SK-N-SH (cell line): ENCODE results near the gene SNRK. TPM values are rescaled to one million over a fixed set of nuclear protein-coding genes. Genes with fewer than 3 reads are reported as not detected.

ENCODE experiments used
- CTCF ChIA-PET: fragments of 300-600, 350-600 bp; formaldehyde crosslinking; extraction: SDS; loops from one replicate; lab custom pipeline; 2021; lab: Yijun Ruan, JAX
- POLR2A ChIA-PET: fragments of 350-600 bp; sonication (Branson Sonifier 250); formaldehyde crosslinking; extraction: SDS; loops from one replicate; lab custom pipeline; 2020; ENCODE audit warnings: antibody characterized with exemption, inconsistent platforms; lab: Yijun Ruan, JAX
- DNase-seq: peaks from one replicate; pipeline ENCODE4 v3.0.0; 2012
- H2AFZ ChIP-seq: fragments of 200-600 bp; sonication (generic); 2 replicates; pipeline ENCODE4 v1.8.1; 2016; ENCODE audit warnings: antibody characterized with exemption, mild to moderate bottlenecking, low read depth
- H3F3A ChIP-seq: fragments of 200-600 bp; sonication (generic); replicated peaks from 2 replicates; pipeline ENCODE3; 2016; ENCODE audit warnings: antibody characterized with exemption, mild to moderate bottlenecking; ENCODE audit not compliant: insufficient read depth
- H3K27ac ChIP-seq, 2 experiments: fragments of 200-500 bp in 1 of 2; fragments of 200-600 bp in 1 of 2; sonication (Bioruptor generic) in 1 of 2; sonication (generic), shearing (Covaris generic) in 1 of 2; 2 replicates each; pipeline versions ENCODE4 v1.5.1 to v1.6.1; 2014 to 2016; ENCODE audit warnings: low read depth in 2 of 2, inconsistent platforms in 1 of 2, low read length in 1 of 2, mild to moderate bottlenecking in 1 of 2, mixed read lengths in 1 of 2
- H3K27me3 ChIP-seq: fragments of 200-600 bp; sonication (generic), shearing (Covaris generic); 2 replicates; pipeline ENCODE4 v1.6.1; 2016; ENCODE audit warnings: mixed run types; ENCODE audit not compliant: insufficient read depth
- H3K36me3 ChIP-seq, 2 experiments: fragments of 200-500 bp in 1 of 2; fragments of 200-600 bp in 1 of 2; sonication (Bioruptor generic) in 1 of 2; sonication (generic) in 1 of 2; replicated peaks in 1 of 2; 2 replicates each; pipeline versions ENCODE3 to v1.5.1; 2014 to 2016; ENCODE audit warnings: low read length in 1 of 2, mild to moderate bottlenecking in 1 of 2; ENCODE audit not compliant: insufficient read depth in 2 of 2, control insufficient read depth in 1 of 2
- H3K4me1 ChIP-seq, 2 experiments: fragments of 200-500 bp in 1 of 2; fragments of 200-600 bp in 1 of 2; sonication (Bioruptor generic) in 1 of 2; sonication (generic), shearing (Covaris generic) in 1 of 2; 2 replicates each; pipeline versions ENCODE4 v1.5.1 to v1.6.1; 2014 to 2016; ENCODE audit warnings: low read depth in 1 of 2, low read length in 1 of 2, mixed run types in 1 of 2; ENCODE audit not compliant: insufficient read depth in 2 of 2, control insufficient read depth in 1 of 2
- H3K4me2 ChIP-seq: fragments of 200-600 bp; sonication (generic), shearing (Covaris generic); 2 replicates; pipeline ENCODE4 v1.6.1; 2017; ENCODE audit warnings: mixed run types
- H3K4me3 ChIP-seq, 2 experiments: fragments of 200-500 bp in 1 of 2; fragments of 200-600 bp in 1 of 2; sonication (Bioruptor generic) in 1 of 2; sonication (generic), shearing (Covaris generic) in 1 of 2; 2 replicates each; pipeline versions ENCODE4 v1.5.1 to v1.8.1; 2014 to 2016; ENCODE audit warnings: low read depth in 2 of 2, inconsistent platforms in 1 of 2, low read length in 1 of 2, mild to moderate bottlenecking in 1 of 2, mixed read lengths in 1 of 2, moderate library complexity in 1 of 2
- H3K79me2 ChIP-seq: fragments of 200-600 bp; sonication (generic); 2 replicates; pipeline ENCODE4 v1.8.1; 2017; ENCODE audit warnings: mild to moderate bottlenecking; ENCODE audit not compliant: insufficient read depth
- H3K9ac ChIP-seq: fragments of 200-600 bp; sonication (generic); 2 replicates; pipeline ENCODE4 v1.6.1; 2017; ENCODE audit warnings: mixed run types
- H3K9me2 ChIP-seq: fragments of 200-600 bp; sonication (generic); 2 replicates; pipeline ENCODE4 v1.6.1; 2017; ENCODE audit warnings: mixed run types
- H3K9me3 ChIP-seq: fragments of 200-600 bp; sonication (generic); 2 replicates; pipeline ENCODE4 v1.6.1; 2017; ENCODE audit warnings: mixed run types, mild to moderate bottlenecking, moderate library complexity
- H4K20me1 ChIP-seq: fragments of 200-600 bp; sonication (generic); 2 replicates; pipeline ENCODE4 v1.6.1; 2017; ENCODE audit warnings: mild to moderate bottlenecking, mixed run types; ENCODE audit not compliant: insufficient read depth
- CHD2 ChIP-seq: fragments of 150-350 bp; IDR thresholded peaks from 2 replicates; pipeline ENCODE4 v1.6.1; 2018; ENCODE audit warnings: low read length; ENCODE audit not compliant: partially characterized antibody
- EP300 ChIP-seq, 2 experiments: IDR thresholded peaks; 2 replicates each; pipeline versions ENCODE4 v1.4.0 to v1.6.1; 2012; ENCODE audit warnings: borderline replicate concordance in 1 of 2, low read depth in 1 of 2, low read length in 1 of 2
- FOSL2 ChIP-seq: IDR thresholded peaks from 2 replicates; pipeline ENCODE4 v1.4.0; 2012; ENCODE audit warnings: low read depth, mild to moderate bottlenecking, moderate library complexity, borderline replicate concordance
- FOXJ3 ChIP-seq: sonication (generic); formaldehyde crosslinking; IDR thresholded peaks from 2 replicates; pipeline ENCODE4 v1.5.1; 2020; ENCODE audit warnings: mild to moderate bottlenecking, missing genetic modification reagents
- GATA2 ChIP-seq: sonication (generic); formaldehyde crosslinking; IDR thresholded peaks from 2 replicates; pipeline ENCODE4 v1.5.0; 2020; ENCODE audit warnings: mild to moderate bottlenecking, missing genetic modification reagents
- IRF3 ChIP-seq: fragments of 150-350 bp; IDR thresholded peaks from 2 replicates; pipeline ENCODE4 v1.6.1; 2016; ENCODE audit warnings: mild to moderate bottlenecking, low read depth, low read length
- MAX ChIP-seq: IDR thresholded peaks from 2 replicates; pipeline ENCODE4 v1.4.0; 2012; ENCODE audit warnings: low read depth
- MEF2A ChIP-seq: IDR thresholded peaks from 2 replicates; pipeline ENCODE4 v1.4.0; 2012; ENCODE audit warnings: low read depth, borderline replicate concordance
- PBX3 ChIP-seq: IDR thresholded peaks from 2 replicates; pipeline ENCODE4; 2012
- RAD21 ChIP-seq: IDR thresholded peaks from 2 replicates; pipeline ENCODE4 v1.6.1; 2012; ENCODE audit warnings: mild to moderate bottlenecking, low read length
- USF2 ChIP-seq: fragments of 150-350 bp; IDR thresholded peaks from 2 replicates; pipeline ENCODE4 v1.6.1; 2017; ENCODE audit warnings: antibody characterized with exemption, low read length, low read depth, borderline replicate concordance
- YY1 ChIP-seq: IDR thresholded peaks from 2 replicates; pipeline ENCODE4 v1.4.0; 2012; ENCODE audit warnings: low read depth, mild to moderate bottlenecking
- WGBS: methylation state at CpG from one replicate; pipeline ENCODE4 v1.1.6; 2017; ENCODE audit warnings: low lambda C conversion rate; 5-methylcytosine and 5-hydroxymethylcytosine counted together
- polyA plus RNA-seq, 3 experiments: library from polyadenylated mRNA; depleted of rRNA; stranded (reverse); fragments of >200 nt; gene quantifications; 2 replicates each; pipeline ENCODE4 v1.2.3, GENCODE V29; 2012

Gene SNRK
- polyA plus RNA-seq, 1 of the 3 experiments (the other 2 are of a cell fraction): 3.6 TPM

- H3K4me3 ChIP-seq: peak overlapping the region; percentile 66 to 78
- POLR2A ChIA-PET: interaction anchor here (0.9 to 1.7 kb wide), 3 partner anchors 111 to 196 kb away, joined by 3 to 4 read pairs (median 3); partner anchors contain the start of gene POMGNT2
- CTCF ChIA-PET: interaction anchor here (0.7 to 3.3 kb wide), 7 partner anchors 9 to 325 kb away, joined by 3 to 12 read pairs (median 3); no protein-coding TSS in a partner anchor
- TF ChIP-seq FOSL2: no peak
- TF ChIP-seq EP300 (IDR thresholded peaks at IDR 0.05; ENCODE audit: borderline replicate concordance in 1 of 2, low read depth in 1 of 2, low read length in 1 of 2): no peak
- no peaks in the 10 kb centered on the region for H3F3A ChIP-seq
- peak overlapping the region; percentile 72; the same call in 1 of the 2 replicates for H3K9ac ChIP-seq
- H3K9me2 ChIP-seq: no peaks in the 10 kb centered on the region
- peak overlapping the region; percentile 42 to 80 for H3K27ac ChIP-seq
- H4K20me1 ChIP-seq: peaks cover 38% of the 10 kb centered on the region
- H3K27me3 ChIP-seq: peaks cover 4% of the 10 kb centered on the region; the same call in 1 of the 2 replicates
- peaks cover 51% of the 10 kb centered on the region for H3K79me2 ChIP-seq
- peaks cover 15% of the 10 kb centered on the region in 2 experiments; a peak in 3 of 4 replicates for H3K4me1 ChIP-seq
- 8% methylated on average over 9 of the region's 54 CpGs for WGBS
- DNase-seq: peak; percentile 79
- peak overlapping the region; percentile 64; the same call in 1 of the 2 replicates for H2AFZ ChIP-seq
- H3K36me3 ChIP-seq: peaks cover 0 to 10% of the 10 kb centered on the region in 2 experiments
- no peaks in the 10 kb centered on the region for H3K9me3 ChIP-seq
- H3K4me2 ChIP-seq: peak overlapping the region; percentile 80
Measured at GRCh38 chr3:43286841-43287499, 630 bp downstream of the SNRK start.

- Histone ChIP-seq H3K27me3 (no peaks in the 10 kb centered on the region; the same call in 1 of the 2 replicates), H3K4me1 (peaks cover 15% of the 10 kb centered on the region in 2 experiments; a peak in 3 of 4 replicates), H3K4me3 (peak overlapping the region; percentile 66 to 78)
- no peak for TF ChIP-seq MAX
- TF ChIP-seq MEF2A: 0 out of 2 replicates have a peak, but pooled peaks have one; percentile 20
- TF ChIP-seq, all 33 proteins: peak for 1
- Histone ChIP-seq H3K9me3 (no peaks in the 10 kb centered on the region), H3K36me3 (peaks cover 0 to 10% of the 10 kb centered on the region in 2 experiments), H3K9ac (peak overlapping the region; percentile 72; the same call in 1 of the 2 replicates), H3K79me2 (peaks cover 55% of the 10 kb centered on the region), H3K9me2 (no peaks in the 10 kb centered on the region), H3K4me2 (peak overlapping the region; percentile 80), H2AFZ (no peak overlapping the region), H3F3A (no peaks in the 10 kb centered on the region), H4K20me1 (peaks cover 43% of the 10 kb centered on the region), H3K27ac (peak overlapping the region in 1 of 2 experiments; percentile 42; a peak in 1 of 4 replicates)
- DNase-seq: no peak
- 34% methylated on average over 3 of the region's 3 CpGs for WGBS
- CTCF ChIA-PET: interaction anchor here (0.7 to 3.3 kb wide), 6 partner anchors 8 to 326 kb away, joined by 3 to 12 read pairs (median 4); no protein-coding TSS in a partner anchor
- POLR2A ChIA-PET: interaction anchor here (0.9 to 1.7 kb wide), 2 partner anchors 111 to 196 kb away, joined by 3 to 4 read pairs; no protein-coding TSS in a partner anchor
Measured at GRCh38 chr3:43287500-43287873, 1.1 kb downstream of the SNRK start.

GRCh38 chr3:43288366-43288765 is 2.0 kb downstream of the SNRK start:
- CTCF ChIA-PET: no interaction called here
- POLR2A ChIA-PET: no interaction called here
- peak overlapping the region in 1 of 2 experiments; percentile 13; a peak in 2 of 4 replicates for H3K4me3 ChIP-seq
- no peak for TF ChIP-seq CHD2
- no peak for TF ChIP-seq MAX
- TF ChIP-seq GATA2 (CRISPR knock-in tag): no peak
- TF ChIP-seq IRF3: no peak
- no peak for TF ChIP-seq FOXJ3 (CRISPR knock-in tag)
- no peak for TF ChIP-seq PBX3
- TF ChIP-seq FOSL2: no peak
- TF ChIP-seq YY1: no peak
- no peak for TF ChIP-seq RAD21
- no peak for TF ChIP-seq USF2

More at GRCh38 chr3:43288366-43288765, 2.0 kb downstream of the SNRK start:
- H3K4me2 ChIP-seq: peak overlapping the region; percentile 80
- H3K36me3 ChIP-seq: peaks cover 0 to 10% of the 10 kb centered on the region in 2 experiments
- H3K27ac ChIP-seq: no peak overlapping the region
- H3K9me3 ChIP-seq: no peaks in the 10 kb centered on the region
- H3F3A ChIP-seq: no peaks in the 10 kb centered on the region
- no peak overlapping the region for H2AFZ ChIP-seq
- no peaks in the 10 kb centered on the region for H3K9me2 ChIP-seq
- peaks cover 15% of the 10 kb centered on the region in 2 experiments; a peak in 3 of 4 replicates for H3K4me1 ChIP-seq
- no peaks in the 10 kb centered on the region; the same call in 1 of the 2 replicates for H3K27me3 ChIP-seq
- no peak for DNase-seq
- peak overlapping the region; percentile 72; the same call in 1 of the 2 replicates for H3K9ac ChIP-seq
- peaks cover 64% of the 10 kb centered on the region for H3K79me2 ChIP-seq
- peaks cover 50% of the 10 kb centered on the region for H4K20me1 ChIP-seq
- 87% methylated on average over 2 of the region's 2 CpGs for WGBS
